ENCODE data around the gene HSPA12B. TPM values are rescaled to one million over a fixed set of nuclear protein-coding genes. Genes with fewer than 3 reads are reported as not detected.

Gene HSPA12B
- total RNA-seq, 1 experiment from 2014 or later, result 2.7 TPM

DNA sequence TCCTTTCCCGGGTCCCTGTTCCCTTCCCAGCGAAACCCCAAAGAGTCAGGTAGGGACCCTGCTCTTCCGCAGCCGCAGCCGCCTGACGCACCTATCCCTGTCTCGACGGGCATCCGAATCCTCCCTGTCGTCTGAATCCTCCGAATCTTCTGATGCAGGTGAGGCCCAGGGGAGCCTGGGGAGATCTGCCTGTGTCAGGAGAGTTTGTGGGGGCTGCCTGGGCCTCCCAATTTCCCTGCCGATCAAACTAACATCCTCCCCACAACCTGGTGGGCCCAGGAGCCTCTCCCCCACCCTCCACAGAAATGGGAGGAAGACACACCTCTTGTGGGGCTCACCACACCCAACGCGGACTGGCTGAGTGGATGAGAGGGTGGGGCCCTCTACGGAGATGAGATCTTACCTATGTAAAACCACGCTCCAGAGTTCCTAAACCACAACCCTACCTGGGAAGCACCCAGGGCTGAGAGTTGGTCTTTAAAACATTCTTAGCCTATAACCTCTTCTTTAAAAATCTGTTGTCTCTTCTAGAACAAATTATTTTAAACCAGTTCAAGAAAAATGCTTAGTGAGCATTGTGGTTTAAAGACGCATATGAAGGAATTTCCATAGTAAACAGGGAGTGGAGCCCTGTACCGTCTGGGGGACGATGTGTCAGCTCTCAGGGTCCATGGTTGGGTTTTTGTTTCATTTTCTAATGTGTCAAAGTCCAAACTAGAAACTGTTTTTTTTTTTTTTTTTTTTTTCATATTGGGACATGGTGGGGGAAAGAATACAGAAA lies 65.3 kb downstream of the HSPA12B start:
- H3K4me1 Mint-ChIP-seq, result peaks cover 42 to 55% of the 10 kb centered on the region in 2 experiments
- Histone ChIP-seq H4K91ac (ENCODE audit: insufficient read length, low read depth, low read length) (no peak overlapping the region), H2BK120ac (ENCODE audit: low read depth, low read length, poor library complexity, severe bottlenecking) (no peak overlapping the region), H3K9ac (ENCODE audit: extremely low read depth, insufficient read length, low read length) (no peak overlapping the region), H3K18ac (ENCODE audit: insufficient read length, low read depth, low read length) (no peak overlapping the region), H2BK15ac (ENCODE audit: low read depth, low read length) (no peak overlapping the region), H3K14ac (ENCODE audit: insufficient read depth, low read length) (no peak overlapping the region), H3T11ph (ENCODE audit: low read length) (no peak overlapping the region), H2BK20ac (ENCODE audit: low read depth, low read length, poor library complexity, severe bottlenecking) (no peak overlapping the region), H3K23me2 (ENCODE audit: insufficient read length, low read depth, low read length, poor library complexity, severe bottlenecking) (peaks cover 19% of the 10 kb centered on the region), H2AFZ (ENCODE audit: low read length) (no peak overlapping the region), H3K9me3 (ENCODE audit: control insufficient read depth, low read depth, low read length) (no peaks in the 10 kb centered on the region), H4K5ac (ENCODE audit: insufficient read length, low read depth, low read length) (no peak overlapping the region), H4K8ac (replicated peaks; ENCODE audit: insufficient read length, low read depth, low read length) (no peak overlapping the region), H3K23ac (ENCODE audit: insufficient read length, low read depth, low read length) (no peak overlapping the region), H3K79me1 (ENCODE audit: insufficient read depth, low read depth, low read length, poor library complexity, severe bottlenecking) (no peaks in the 10 kb centered on the region), H3K27ac (ENCODE audit: insufficient read length, low read depth, low read length) (no peak overlapping the region), H2BK12ac (ENCODE audit: insufficient read length, low read depth, low read length) (no peak overlapping the region), H3K4me1 (ENCODE audit: insufficient read depth, low read length) (no peaks in the 10 kb centered on the region; the same call in 1 of the 2 replicates), H2AK5ac (ENCODE audit: insufficient read length, low read length) (no peak overlapping the region), H2BK5ac (ENCODE audit: insufficient read length, low read length) (no peak overlapping the region), H3K4me2 (ENCODE audit: insufficient read depth, insufficient read length, low read length) (peak overlapping the region; percentile 35), H3K27me3 (ENCODE audit: insufficient read depth, low read length) (no peaks in the 10 kb centered on the region), H3K4ac (ENCODE audit: low read depth, low read length) (no peak overlapping the region), H3K79me2 (ENCODE audit: insufficient read depth, low read length) (no peaks in the 10 kb centered on the region), H4K20me1 (ENCODE audit: control insufficient read depth, insufficient read depth, insufficient read length) (no peaks in the 10 kb centered on the region), H3K56ac (ENCODE audit: insufficient read length, low read depth, low read length) (no peak overlapping the region)
- H3K9me3 Mint-ChIP-seq, result no peaks in the 10 kb centered on the region
- peak overlapping the region in 2 of 3 experiments; percentile 31 to 89; a peak in 2 of 7 replicates for H3K27ac Mint-ChIP-seq
- TF ChIP-seq, protein P1, sequence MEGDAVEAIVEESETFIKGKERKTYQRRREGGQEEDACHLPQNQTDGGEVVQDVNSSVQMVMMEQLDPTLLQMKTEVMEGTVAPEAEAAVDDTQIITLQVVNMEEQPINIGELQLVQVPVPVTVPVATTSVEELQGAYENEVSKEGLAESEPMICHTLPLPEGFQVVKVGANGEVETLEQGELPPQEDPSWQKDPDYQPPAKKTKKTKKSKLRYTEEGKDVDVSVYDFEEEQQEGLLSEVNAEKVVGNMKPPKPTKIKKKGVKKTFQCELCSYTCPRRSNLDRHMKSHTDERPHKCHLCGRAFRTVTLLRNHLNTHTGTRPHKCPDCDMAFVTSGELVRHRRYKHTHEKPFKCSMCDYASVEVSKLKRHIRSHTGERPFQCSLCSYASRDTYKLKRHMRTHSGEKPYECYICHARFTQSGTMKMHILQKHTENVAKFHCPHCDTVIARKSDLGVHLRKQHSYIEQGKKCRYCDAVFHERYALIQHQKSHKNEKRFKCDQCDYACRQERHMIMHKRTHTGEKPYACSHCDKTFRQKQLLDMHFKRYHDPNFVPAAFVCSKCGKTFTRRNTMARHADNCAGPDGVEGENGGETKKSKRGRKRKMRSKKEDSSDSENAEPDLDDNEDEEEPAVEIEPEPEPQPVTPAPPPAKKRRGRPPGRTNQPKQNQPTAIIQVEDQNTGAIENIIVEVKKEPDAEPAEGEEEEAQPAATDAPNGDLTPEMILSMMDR (conservative IDR thresholded peaks at IDR 0.05), result no peak
- DNase-seq, result no peak
- no CpG with 5 or more reads among the region's 19 CpGs for WGBS (ENCODE audit: extremely low coverage, insufficient read length, low lambda C conversion rate)
- peak overlapping the region; percentile 73 to 92 for H3K4me3 Mint-ChIP-seq
- peaks cover 15% of the 10 kb centered on the region for H3K27me3 Mint-ChIP-seq (ENCODE audit: low read depth)
- H3K36me3 Mint-ChIP-seq (ENCODE audit: insufficient read depth in 1 of 3, low read depth in 3 of 3), result peaks cover 13 to 24% (median 18%) of the 10 kb centered on the region in 3 experiments

All from H9 (cell line).